HL-60 (cell line): Measurements from ENCODE around the gene DPP6.

Experiments
- DNase-seq, 2 experiments: peaks; one replicate each; pipeline ENCODE4 v3.0.0-alpha.2; 2010 to 2020; ENCODE audit warnings: low read depth in 1 of 2, low spot score in 1 of 2
- H3K27ac ChIP-seq: fragments of 250-450 bp; sonication (Bioruptor Pico); replicated peaks from 2 replicates; pipeline ENCODE4 v1.5.1; 2020; ENCODE audit warnings: mild to moderate bottlenecking, moderate library complexity
- H3K27me3 ChIP-seq: fragments of 250-450 bp; sonication (Bioruptor Pico); 2 replicates; pipeline ENCODE4 v1.5.1; 2021; ENCODE audit warnings: mild to moderate bottlenecking, moderate library complexity; ENCODE audit not compliant: insufficient read depth, poor library complexity, severe bottlenecking
- H3K4me3 ChIP-seq: replicated peaks from 2 replicates; pipeline ENCODE4 v1.5.1; 2011; ENCODE audit warnings: mild to moderate bottlenecking, control low read depth, low read length; ENCODE audit not compliant: insufficient read depth
- GABPA ChIP-seq: IDR thresholded peaks from 2 replicates; pipeline ENCODE4 v1.6.1; 2012; ENCODE audit warnings: low read depth
- POLR2AphosphoS5 ChIP-seq: IDR thresholded peaks from 2 replicates; pipeline ENCODE4 v1.6.1; 2012; ENCODE audit warnings: low read depth
- SPI1 ChIP-seq: IDR thresholded peaks from 2 replicates; pipeline ENCODE4 v1.6.1; 2012; ENCODE audit warnings: low read depth, mild to moderate bottlenecking, borderline replicate concordance
- TF ChIP-seq, protein P1 (sequence below): IDR thresholded peaks from 2 replicates; pipeline ENCODE4 v1.6.1; 2012; ENCODE audit warnings: low read depth; ENCODE audit not compliant: insufficient replicate concordance
- TF ChIP-seq, protein P2 (sequence below): IDR thresholded peaks from one replicate; pipeline ENCODE4 v1.5.1; 2011; ENCODE audit warnings: low read length, control low read depth, inconsistent platforms; ENCODE audit not compliant: insufficient read depth

Gene DPP6

DNA sequence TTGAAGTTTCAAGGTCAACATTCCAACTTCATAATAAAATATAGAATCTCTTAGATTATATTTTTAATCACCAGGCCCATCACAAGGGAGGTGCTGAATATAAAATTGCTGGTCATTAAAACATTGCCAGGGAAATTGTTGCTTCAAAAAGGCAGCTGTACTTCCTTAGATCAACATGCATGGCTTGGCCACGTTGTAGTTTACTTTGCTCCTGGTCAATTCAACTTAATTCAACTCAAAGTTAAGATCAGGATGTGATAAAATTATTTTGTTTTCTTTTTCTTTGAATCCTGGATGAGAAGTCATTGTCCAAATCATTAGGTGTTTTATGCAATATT, 633.3 kb downstream of the DPP6 start:
- Histone ChIP-seq H3K27ac (no peak overlapping the region), H3K4me3 (no peak overlapping the region), H3K27me3 (no peaks in the 10 kb centered on the region)
- TF ChIP-seq POLR2AphosphoS5 (no peak), SPI1 (no peak), GABPA (no peak)
- TF ChIP-seq, protein P1, sequence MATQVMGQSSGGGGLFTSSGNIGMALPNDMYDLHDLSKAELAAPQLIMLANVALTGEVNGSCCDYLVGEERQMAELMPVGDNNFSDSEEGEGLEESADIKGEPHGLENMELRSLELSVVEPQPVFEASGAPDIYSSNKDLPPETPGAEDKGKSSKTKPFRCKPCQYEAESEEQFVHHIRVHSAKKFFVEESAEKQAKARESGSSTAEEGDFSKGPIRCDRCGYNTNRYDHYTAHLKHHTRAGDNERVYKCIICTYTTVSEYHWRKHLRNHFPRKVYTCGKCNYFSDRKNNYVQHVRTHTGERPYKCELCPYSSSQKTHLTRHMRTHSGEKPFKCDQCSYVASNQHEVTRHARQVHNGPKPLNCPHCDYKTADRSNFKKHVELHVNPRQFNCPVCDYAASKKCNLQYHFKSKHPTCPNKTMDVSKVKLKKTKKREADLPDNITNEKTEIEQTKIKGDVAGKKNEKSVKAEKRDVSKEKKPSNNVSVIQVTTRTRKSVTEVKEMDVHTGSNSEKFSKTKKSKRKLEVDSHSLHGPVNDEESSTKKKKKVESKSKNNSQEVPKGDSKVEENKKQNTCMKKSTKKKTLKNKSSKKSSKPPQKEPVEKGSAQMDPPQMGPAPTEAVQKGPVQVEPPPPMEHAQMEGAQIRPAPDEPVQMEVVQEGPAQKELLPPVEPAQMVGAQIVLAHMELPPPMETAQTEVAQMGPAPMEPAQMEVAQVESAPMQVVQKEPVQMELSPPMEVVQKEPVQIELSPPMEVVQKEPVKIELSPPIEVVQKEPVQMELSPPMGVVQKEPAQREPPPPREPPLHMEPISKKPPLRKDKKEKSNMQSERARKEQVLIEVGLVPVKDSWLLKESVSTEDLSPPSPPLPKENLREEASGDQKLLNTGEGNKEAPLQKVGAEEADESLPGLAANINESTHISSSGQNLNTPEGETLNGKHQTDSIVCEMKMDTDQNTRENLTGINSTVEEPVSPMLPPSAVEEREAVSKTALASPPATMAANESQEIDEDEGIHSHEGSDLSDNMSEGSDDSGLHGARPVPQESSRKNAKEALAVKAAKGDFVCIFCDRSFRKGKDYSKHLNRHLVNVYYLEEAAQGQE, result no peak
- TF ChIP-seq, protein P2, sequence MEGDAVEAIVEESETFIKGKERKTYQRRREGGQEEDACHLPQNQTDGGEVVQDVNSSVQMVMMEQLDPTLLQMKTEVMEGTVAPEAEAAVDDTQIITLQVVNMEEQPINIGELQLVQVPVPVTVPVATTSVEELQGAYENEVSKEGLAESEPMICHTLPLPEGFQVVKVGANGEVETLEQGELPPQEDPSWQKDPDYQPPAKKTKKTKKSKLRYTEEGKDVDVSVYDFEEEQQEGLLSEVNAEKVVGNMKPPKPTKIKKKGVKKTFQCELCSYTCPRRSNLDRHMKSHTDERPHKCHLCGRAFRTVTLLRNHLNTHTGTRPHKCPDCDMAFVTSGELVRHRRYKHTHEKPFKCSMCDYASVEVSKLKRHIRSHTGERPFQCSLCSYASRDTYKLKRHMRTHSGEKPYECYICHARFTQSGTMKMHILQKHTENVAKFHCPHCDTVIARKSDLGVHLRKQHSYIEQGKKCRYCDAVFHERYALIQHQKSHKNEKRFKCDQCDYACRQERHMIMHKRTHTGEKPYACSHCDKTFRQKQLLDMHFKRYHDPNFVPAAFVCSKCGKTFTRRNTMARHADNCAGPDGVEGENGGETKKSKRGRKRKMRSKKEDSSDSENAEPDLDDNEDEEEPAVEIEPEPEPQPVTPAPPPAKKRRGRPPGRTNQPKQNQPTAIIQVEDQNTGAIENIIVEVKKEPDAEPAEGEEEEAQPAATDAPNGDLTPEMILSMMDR, result no peak
- no peak for DNase-seq

DNA sequence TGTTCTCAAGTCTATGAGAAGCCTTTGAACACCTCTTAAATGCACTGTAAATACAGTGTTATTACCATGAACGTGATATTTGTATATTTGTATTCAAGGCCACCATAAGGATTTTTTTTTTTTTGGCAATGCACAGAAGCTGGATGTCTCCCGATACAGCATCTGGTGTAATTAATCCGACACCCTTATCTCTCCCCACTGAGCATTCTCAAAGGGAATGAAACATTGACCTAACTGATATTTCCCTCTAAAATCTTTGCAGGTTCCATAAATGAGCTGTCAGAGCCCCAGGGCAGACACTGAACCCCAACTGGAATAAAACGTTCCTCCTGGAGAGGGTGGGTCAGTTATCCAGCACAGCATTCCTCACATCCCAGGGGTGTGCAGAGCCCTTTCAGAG, 634.1 kb downstream of the DPP6 start:
- no peak for DNase-seq
- no peak for TF ChIP-seq SPI1
- TF ChIP-seq, protein P1, result no peak
- TF ChIP-seq, protein P2, result no peak
- no peak for TF ChIP-seq GABPA
- TF ChIP-seq POLR2AphosphoS5, result no peak
- H3K27me3 ChIP-seq, result no peaks in the 10 kb centered on the region
- no peak overlapping the region for H3K4me3 ChIP-seq
- no peak overlapping the region for H3K27ac ChIP-seq

DNA sequence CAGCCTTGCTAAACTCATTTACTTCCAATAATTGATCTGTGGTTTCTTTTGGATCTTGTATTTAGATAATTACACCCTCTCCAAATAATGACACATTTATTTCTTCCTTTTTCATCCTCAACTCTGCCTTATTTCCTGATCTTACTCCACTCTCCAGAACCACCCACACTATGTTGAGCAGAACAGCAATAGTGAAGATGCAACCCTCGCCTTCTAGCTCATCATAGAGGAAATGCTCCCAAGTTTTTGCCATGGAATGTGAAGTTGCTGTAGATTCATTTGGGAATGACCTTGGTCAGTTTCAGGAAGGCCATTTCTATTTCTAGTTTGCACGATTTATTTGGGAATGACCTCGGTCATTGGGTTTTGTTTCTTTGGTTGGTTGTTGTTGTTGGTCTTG, 636.8 kb downstream of the DPP6 start:
- no peak for TF ChIP-seq POLR2AphosphoS5
- TF ChIP-seq, protein P1, result no peak
- TF ChIP-seq GABPA, result no peak
- no peak for TF ChIP-seq SPI1
- TF ChIP-seq, protein P2, result no peak
- Histone ChIP-seq H3K27me3 (no peaks in the 10 kb centered on the region), H3K27ac (no peak overlapping the region), H3K4me3 (no peak overlapping the region)
- DNase-seq, result no peak
